SK-N-DZ (cell line): ENCODE results near the gene FGD1.

Source experiments
- DNase-seq: peaks from one replicate; pipeline ENCODE4 v3.0.0-alpha.2; 2015; ENCODE audit warnings: low spot score

The FGD1 gene

DNA sequence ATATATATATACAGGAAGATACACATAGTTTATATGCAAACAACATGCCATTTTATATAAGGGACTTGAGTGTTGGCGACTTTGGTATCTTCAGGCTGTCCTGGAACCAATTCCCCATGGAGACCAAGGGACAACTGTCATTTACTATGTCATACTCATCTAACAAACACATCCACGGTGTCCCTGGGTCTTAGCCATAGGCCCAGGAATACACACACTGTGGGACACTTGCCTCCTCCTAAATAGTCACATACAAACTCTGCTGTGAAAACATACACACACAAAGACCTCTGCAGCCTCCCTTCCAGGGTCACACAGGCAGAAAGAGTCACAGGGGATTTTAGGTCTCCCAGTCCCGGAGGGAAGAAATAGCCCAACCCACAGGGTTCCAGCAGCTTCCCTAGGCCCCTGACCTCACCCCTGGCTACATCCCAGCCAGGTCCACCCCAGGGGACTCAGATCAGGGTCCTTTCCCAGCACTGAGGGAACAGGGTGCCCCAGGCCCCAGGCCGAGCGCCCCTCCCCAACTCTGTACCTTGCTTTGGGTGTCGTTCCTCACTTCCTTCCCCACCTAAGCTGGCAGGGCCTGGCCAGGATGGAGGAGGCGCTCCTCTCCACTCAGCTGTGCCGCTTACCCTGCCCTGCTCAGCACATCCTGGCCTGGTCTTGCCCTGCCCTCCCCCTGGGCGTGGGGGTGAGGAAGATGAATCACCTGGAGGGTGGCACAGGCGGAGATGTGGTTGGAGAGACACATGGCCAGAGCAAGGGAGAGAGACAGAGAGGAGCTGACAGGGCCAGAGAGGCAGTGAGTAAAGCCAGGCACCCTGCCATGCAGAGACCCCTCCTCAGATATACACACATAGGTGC, 21.8 kb downstream of the FGD1 start:
- no peak for DNase-seq

- DNase-seq, result no peak
These were observed 25.8 kb downstream of the FGD1 start for GRCh38 chrX:54470054-54470760.

GRCh38 chrX:54452920-54453319, 43.1 kb downstream of the FGD1 start:
- peak; percentile 81 for DNase-seq

DNA sequence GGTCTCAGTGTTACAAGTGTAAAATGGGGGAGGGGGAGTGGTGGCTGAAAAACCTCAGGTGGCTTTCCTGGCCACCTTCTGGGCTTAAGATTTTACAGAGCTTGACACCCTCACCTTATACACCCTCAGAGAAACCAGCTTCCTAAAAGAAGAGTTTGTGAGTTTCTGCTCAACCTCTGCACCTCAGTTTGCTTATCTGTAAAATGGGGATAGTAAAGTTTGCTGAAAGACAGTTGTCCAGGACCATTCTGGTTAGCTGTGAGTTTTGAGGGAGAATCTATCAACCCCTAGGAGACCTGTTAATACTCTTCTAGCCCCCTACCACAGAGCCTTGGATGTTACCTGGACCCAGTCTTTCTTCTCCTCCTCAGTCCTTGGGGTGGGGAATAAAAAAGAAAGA, 46.1 kb downstream of the FGD1 start:
- DNase-seq, result no peak

GRCh38 chrX:54447461-54447860, 48.6 kb downstream of the FGD1 start:
- no peak for DNase-seq

DNA sequence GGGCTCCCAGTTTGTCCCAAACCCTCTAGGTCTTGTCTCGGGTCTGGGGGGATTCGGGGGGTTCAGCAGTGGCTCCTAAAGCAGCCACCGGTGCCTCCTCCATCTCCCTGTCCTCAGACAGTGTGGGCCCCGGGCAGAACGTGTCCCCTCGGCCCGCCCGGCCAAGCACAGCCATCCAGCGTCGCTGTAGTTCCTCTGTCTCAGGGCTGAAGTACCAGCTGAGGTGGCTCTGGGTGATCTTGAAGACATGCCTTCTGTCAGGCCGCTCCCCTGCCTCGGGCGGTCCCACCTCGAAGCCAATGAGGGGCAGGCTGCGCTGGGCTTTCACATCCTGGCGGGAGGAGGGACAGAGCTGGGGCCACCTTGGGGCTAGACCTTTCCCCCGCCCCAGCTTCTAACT, 50.0 kb downstream of the FGD1 start:
- DNase-seq, result no peak

DNA sequence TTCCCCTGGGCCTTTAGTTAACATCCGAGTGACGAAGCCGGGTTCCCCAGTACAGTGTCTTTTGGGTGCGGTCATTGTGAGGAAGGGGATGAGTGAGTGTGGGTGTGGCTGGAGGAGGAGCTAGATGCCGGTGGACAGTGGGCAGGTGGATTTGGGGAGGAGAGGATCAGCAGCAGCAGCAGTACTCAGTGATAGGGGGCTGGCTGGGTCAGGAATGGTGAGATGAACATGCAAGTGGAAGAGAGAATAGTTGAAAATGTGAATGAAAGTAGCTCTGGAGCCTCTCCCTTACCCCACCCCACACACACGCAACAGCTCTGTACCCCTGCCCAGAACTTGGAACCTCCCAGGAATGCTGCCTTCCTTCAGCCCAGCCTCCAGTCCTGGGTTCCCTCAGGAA, 51.3 kb downstream of the FGD1 start:
- no peak for DNase-seq

DNA sequence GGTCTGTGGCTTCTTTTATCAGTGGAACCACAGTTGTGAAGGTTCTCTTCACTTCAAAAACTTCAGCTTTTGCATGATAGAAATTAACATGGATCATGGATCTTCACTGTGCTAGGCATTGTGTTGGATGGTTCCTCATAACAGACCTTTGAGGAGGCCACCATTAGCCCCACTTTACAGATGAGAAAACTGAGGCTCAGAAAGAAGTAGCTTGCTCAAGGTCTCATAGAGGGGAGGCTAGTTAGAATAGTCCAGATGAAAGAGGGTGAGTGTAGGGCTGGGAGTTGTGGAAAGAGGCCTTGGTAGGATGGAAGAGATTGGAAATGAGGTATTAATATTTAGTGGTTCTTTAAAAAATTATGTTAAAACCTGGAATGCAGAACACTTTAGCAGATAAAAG, 53.2 kb downstream of the FGD1 start:
- DNase-seq, result no peak

GRCh38 chrX:54439960-54440871, 55.8 kb downstream of the FGD1 start, which contains the start of gene TSR2:
Gene TSR2, plus strand, starts transcription at chrX:54440404. Its CDS starts 18 bp downstream, at chrX:54440422.
- peak; percentile 88 for DNase-seq

DNA sequence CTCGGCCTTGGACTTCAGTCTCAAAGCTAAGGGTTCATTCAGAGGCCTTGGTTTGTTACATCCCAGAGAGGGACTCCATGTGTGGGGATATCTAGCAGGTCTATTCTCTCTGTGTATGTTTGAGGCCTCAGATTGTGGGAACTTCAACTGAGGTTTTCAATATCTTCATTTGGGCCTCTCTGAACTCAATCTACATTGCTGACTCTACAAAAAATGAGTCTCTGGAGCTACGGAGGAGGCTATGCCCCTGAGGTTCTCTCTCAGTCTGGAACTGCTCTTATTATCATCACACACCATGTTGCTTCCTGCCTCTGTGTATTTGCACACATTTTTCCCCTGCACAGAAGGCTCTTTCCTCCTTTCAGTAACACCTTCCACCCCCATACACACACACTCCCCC, 60.9 kb downstream of the FGD1 start:
- no peak for DNase-seq

- DNase-seq, result no peak
These were observed 65.5 kb downstream of the FGD1 start for GRCh38 chrX:54430519-54430918.

DNA sequence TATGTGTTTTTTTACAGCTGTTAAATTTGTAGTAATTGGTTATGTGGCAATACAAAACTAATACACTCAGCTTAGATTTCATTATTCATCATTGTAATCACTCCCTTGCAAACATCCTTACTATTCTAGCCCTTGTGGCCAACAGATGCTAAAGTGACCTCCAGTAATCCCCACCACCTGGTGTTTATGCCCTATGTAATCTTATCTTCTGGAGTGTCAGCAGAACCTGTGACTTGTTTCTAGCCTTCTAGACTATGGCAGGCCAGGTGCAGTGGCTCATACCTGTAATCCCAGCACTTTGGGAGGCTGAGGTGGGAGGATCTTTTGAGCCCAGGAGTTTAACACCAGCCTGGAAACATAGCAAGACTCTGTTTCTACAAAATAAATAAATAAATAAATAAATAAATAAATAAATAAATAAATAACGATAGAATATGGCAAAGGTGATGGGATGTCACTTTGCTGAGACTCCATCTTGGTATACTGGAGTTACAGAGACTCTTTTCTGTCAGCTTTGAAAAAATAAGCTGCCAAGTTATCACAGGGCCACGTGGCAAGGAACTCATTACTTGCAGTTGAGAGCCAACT, 68.1 kb downstream of the FGD1 start:
- no peak for DNase-seq

DNA sequence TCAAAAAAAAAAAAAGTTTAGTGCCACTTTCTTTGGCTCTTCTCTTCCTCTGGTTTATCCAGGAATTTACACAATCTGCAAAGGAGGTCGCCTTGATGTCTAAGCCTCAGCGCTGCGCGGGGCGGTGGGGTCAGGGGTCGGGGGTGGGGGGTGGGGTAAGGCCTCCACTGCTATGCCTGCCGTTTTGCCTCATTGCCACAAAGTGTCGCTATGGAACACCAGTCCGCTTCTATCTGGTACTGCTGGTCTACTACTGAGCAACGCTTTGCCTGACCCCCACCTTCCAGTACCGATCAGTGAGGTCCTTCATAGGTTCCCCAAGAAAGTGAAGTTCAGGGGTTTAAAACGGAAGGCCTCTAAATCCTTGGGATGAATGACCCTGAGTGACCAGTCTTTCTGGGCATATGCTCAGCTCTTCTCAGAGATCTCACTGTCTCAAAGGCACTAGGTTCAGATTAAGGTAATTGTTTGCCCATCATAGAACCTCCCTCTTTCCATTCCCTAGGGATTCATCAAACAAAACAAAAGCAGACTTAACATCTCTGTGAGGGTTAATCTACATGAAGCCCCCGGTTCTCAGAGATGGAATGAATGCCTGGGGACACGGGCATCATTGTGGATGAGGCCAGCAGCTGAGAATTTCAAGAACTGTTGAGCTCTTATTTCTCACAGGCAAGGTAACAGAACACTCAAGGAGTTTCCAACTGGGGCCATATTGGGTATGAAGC, 72.7 kb downstream of the FGD1 start:
- DNase-seq, result no peak

DNA sequence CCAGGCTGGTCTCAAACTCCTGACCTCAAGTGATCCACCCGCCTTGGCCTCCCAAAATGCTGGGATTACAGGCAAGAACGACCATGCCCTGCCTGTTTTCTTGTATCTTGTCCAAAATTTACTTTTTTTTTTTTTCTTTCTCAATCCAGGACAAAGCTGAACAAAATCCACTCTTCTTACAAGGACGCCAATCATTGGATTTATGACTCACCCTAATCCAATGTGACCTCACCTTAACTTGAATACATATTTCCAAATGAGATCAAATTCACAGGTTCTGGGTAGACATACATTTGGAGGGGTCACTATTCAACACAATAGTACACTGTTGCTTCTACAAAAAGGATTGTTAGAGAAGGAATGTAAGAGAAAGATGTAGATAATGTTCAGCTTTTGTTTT, 73.9 kb downstream of the FGD1 start:
- no peak for DNase-seq

- no peak for DNase-seq
These were observed 76.3 kb downstream of the FGD1 start for GRCh38 chrX:54419559-54420302.

DNA sequence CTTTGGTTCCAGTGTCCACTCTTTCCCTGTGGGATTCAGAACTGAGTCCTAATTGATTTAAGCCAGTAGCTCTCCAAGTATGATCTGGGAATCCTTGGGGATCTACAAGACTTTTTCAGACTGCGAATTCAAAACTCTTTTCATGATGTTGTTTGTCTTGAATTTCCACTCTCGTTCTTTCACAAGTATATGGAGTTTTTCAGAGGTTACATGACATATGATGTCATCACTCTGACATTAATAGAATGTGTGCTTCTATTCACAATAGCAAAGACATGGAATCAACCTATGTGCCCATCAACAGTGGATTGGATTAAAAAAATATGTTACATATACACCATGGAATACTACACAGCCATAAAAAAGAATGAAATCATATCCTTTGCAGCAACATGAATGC, 79.1 kb downstream of the FGD1 start:
- no peak for DNase-seq

- DNase-seq, result no peak
These were observed 80.3 kb downstream of the FGD1 start for GRCh38 chrX:54415534-54416350.

DNA sequence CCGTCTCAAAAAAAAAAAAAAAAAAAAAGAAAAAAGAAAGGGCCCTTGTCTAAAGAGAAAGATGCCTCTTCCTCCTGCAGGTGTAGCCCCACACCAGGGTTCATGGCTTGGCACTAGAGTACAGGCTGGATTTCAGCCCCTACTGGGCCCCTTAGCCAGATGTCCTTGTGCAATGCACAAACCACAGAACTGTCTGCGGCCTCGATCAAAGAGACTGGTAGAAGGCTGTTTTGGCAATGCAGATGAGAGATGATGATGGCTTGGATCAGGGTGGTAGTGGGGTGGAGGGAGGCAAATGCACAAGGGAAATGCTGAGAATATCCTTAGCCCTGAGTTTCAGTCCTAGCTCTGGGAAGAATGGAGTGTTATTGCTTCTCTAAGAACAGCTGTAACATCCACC, 82.3 kb downstream of the FGD1 start:
- DNase-seq, result no peak

GRCh38 chrX:54411732-54412131, 84.3 kb downstream of the FGD1 start:
- DNase-seq, result no peak
